GM12892 (cell line): Measurements from ENCODE around the gene FCN2.

Experiments
- DNase-seq: peaks from one replicate; pipeline ENCODE4 v3.0.0; 2011; ENCODE audit not compliant: insufficient read length
- FAIRE-seq: peaks from 2 replicates; lab custom pipeline; 2011; peaks lifted over from hg19 to GRCh38; lab: Jason Lieb, UNC
- POLR2A ChIP-seq: IDR thresholded peaks from 2 replicates; pipeline ENCODE4 v1.6.1; 2011; ENCODE audit warnings: low read depth, low read length, control low read depth
- POLR2AphosphoS5 ChIP-seq: IDR thresholded peaks from 2 replicates; pipeline ENCODE4 v1.6.1; 2011; ENCODE audit warnings: low read depth, low read length, control low read depth
- TAF1 ChIP-seq: IDR thresholded peaks from 2 replicates; pipeline ENCODE4 v1.6.1; 2011; ENCODE audit warnings: low read depth, mild to moderate bottlenecking, control low read depth, low read length, borderline replicate concordance

Gene FCN2

GRCh38 chr9:134875371-134875770 is 5.2 kb upstream of the FCN2 start:
- no peak for DNase-seq
- FAIRE-seq = no peak
- TF ChIP-seq POLR2AphosphoS5 (no peak), TAF1 (no peak), POLR2A (no peak)

GRCh38 chr9:134877541-134877940 is 3.1 kb upstream of the FCN2 start:
- no peak for TF ChIP-seq POLR2AphosphoS5
- no peak for TF ChIP-seq POLR2A
- no peak for TF ChIP-seq TAF1
- no peak for FAIRE-seq

GRCh38 chr9:134879664-134880483 is 736 bp upstream of the FCN2 start:
- FAIRE-seq (no peak), DNase-seq (no peak)
- TF ChIP-seq POLR2A = no peak
- no peak for TF ChIP-seq TAF1

More at GRCh38 chr9:134877541-134877940, 3.1 kb upstream of the FCN2 start:
- DNase-seq = no peak

- TF ChIP-seq TAF1 = no peak
- no peak for TF ChIP-seq POLR2AphosphoS5
- no peak for TF ChIP-seq POLR2A
- no peak for FAIRE-seq
- no peak for DNase-seq
Measured at GRCh38 chr9:134881313-134881670, 682 bp downstream of the FCN2 start.

- TF ChIP-seq POLR2A (no peak), POLR2AphosphoS5 (no peak), TAF1 (no peak)
- FAIRE-seq (no peak), DNase-seq (no peak)
Measured at GRCh38 chr9:134882204-134882785, 1.7 kb downstream of the FCN2 start.

GRCh38 chr9:134883040-134883782 is 2.6 kb downstream of the FCN2 start:
- FAIRE-seq (no peak), DNase-seq (no peak)
- TF ChIP-seq TAF1 (no peak), POLR2AphosphoS5 (no peak), POLR2A (no peak)

GRCh38 chr9:134884492-134884891 is 3.9 kb downstream of the FCN2 start:
- no peak for DNase-seq
- no peak for TF ChIP-seq POLR2AphosphoS5
- no peak for TF ChIP-seq POLR2A
- no peak for TF ChIP-seq TAF1
- no peak for FAIRE-seq

- no peak for FAIRE-seq
- no peak for DNase-seq
- TF ChIP-seq POLR2A = no peak
- no peak for TF ChIP-seq POLR2AphosphoS5
- no peak for TF ChIP-seq TAF1
Measured at GRCh38 chr9:134885001-134885678, 4.5 kb downstream of the FCN2 start.

- DNase-seq = no peak
Measured at GRCh38 chr9:134885679-134886412, 5.2 kb downstream of the FCN2 start.

GRCh38 chr9:134886413-134886913 is 5.9 kb downstream of the FCN2 start:
- FAIRE-seq = no peak
- TF ChIP-seq POLR2AphosphoS5 (no peak), TAF1 (no peak), POLR2A (no peak)
- DNase-seq = no peak

More at GRCh38 chr9:134885679-134886412, 5.2 kb downstream of the FCN2 start:
- TF ChIP-seq POLR2A (no peak), POLR2AphosphoS5 (no peak), TAF1 (no peak)
- no peak for FAIRE-seq

- DNase-seq (no peak), FAIRE-seq (no peak)
- TF ChIP-seq POLR2AphosphoS5 = no peak
- no peak for TF ChIP-seq TAF1
- TF ChIP-seq POLR2A = no peak
Measured at GRCh38 chr9:134887219-134887618, 6.6 kb downstream of the FCN2 start.
